Stimulated activated CD8-positive, alpha-beta memory T cell treated with anti-CD3 and anti-CD28 coated beads, Interleukin-2, amount 100 ng/mL, for 48 hours (primary cell): ENCODE results near the gene CIITA.
A peak's percentile ranks its signal among the peaks of the same experiment; 100 is the strongest.
"Not testable (repeated sequence)": the region's sequence is repeated elsewhere in the genome, so short reads cannot be mapped to it uniquely, and the experiment has no call there.

Experiments used
- DNase-seq, 2 donors: peaks; one replicate each; pipeline ENCODE4 v3.0.0-alpha.2; 2020; ENCODE audit warnings: low read depth in 2 of 2

CIITA gene

DNA sequence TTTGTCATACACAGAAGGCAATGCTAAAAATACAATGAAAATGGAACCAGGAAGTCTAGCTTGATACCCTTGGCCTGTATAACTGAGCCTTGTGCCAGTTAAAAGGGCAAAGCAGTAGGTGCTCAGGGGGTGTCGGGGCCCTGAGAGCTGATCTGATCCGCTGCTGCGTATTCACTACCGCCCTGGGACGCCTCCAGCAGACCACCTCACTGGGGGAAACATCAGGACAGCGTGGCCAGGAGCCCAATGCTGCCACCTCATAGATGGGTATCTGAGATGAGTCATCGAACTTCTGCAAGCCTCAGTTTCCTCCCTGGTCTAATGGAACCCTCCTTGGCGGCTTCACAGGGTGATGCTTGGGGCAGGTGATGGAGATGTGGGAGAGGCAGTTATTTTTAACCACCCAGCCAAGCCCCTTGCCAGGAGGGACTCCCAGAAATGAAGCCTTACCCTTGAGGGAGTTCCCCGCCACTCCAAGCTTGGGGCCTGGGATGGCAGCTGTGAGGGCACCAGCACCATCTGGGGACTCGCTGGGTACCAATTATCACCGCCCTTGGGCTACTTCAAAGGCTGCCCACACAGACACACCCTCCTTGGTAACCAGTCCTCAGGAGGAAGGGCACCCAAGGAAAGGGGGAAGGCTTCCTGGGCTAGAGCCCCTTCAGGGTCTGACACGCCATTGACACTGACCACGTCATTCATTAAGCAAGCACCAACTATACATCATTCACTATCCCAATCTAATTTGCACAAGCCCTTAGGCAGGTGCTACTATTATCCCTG, 57.5 kb downstream of the CIITA start:
- DNase-seq = no peak

- no peak for DNase-seq
These were observed 58.4 kb downstream of the CIITA start for GRCh38 chr16:10935226-10935915.

DNA sequence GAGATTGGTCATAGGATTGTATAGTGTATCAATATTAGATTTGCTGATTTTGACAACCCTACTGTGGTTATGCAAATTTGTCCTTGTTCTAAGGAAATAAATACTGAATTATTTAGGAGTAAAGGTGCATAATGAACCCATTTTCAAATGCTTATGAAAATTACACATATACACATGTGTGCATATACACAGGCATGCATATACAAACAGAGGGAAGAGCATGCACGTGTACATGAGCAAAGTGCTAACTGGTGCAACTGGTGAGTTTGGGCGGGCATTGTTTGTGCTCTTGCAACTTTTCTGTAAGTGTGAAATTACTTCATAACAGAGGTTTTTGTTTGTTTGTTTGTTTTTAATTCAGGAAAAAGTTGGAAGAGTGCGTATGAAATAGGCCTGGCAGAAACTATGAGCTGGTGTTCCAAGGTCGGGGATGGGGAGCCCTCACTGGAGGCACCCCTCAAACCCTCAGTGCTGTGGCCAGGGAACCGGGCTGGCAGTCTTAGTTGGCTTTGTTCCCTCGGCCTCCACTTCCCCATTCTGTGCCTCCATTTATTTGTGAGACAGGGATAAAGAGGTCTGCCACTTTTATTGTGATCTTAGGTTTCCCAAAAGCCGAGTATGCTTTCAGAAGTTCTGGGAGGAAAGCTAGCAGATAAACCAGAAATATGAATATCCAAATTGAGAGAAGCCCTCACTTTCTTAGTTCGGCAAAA, 59.4 kb downstream of the CIITA start:
- no peak for DNase-seq

GRCh38 chr16:10937068-10937859, 60.3 kb downstream of the CIITA start:
- DNase-seq = no peak

DNA sequence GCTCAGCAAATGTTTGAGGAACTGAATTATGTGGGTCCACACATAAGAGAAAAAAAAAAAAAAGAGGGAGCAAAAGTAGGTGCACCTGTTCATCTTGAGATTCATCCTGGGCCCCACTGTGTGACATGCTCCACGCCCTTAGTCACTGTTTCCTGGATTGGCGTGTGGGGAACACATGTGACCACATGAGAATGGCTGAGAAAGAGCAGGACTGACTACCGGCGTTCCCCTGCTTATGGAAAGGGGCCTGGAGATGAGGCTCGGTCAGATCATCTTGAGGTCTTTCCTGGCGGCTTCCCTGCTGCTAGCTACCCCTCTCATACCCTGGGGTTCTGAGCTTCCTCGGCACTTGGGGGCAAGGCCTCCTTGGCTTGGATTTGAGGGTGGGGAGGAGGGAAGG, 61.3 kb downstream of the CIITA start:
- no peak for DNase-seq

DNA sequence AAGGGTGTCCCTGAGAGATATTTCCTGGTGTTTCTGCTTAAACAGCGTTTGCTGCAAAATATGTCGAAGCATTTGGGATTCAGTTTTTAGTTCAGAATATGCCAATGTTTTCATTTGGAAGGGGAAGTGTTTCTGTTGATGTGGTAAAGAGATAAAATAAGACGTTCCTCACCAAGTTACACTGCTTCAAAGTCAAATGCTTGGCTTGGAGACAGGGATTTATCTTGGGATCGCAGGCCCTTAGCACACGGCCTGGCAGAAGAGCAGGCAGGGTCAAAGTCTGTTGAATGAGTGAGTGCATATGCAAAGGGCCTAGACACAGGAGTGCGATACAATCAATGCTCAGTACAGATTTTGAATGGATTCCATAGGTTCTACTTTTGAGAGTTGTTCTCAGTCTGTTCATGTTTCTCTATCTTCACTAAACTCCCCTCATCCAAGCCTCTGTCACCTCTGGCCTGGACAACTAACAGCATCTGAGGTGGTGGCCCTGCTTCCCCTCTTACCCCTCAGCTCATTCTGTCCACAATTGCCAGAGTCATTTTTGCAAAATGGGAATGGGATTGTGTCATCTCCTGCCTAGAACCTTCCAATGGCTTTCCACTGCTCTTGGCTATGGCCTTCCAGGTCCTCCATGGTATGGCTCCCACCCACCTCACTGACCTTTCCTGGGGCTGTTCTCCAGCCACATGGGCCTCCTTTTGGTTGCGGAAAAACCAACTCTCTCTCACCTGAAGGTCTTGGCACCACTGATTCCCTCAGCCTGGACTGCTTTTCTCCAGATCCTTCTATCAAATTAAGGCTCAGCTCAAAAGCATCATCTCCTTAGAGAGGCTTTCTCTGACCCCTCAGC, 62.0 kb downstream of the CIITA start:
- no peak for DNase-seq

DNA sequence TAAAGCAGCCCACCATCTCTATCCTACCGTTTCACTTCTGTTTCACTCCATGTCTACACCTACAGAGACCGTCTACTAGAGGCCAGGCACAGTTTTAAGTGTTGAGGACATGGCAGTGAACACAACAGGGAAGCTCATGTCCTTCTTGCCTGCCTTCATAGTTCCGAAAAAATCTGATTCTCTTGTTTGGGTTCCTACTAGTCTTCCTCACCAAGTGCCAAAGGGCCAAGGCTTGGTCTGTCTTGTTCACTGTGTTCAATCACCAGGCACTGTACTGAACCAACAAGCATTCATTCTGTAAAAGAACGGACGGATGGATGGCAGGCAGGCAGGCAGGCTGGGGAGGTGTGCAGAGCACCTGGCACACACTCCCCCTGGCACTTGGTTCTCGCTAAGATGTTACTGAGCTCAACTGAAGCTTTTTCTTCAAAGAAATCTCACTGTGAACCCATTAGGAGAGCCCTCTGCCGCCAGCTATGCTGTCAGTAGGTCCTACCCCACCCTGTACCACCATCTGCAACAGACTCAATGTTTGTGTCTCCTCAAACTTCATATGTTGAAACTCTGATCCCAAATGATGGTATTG, 62.7 kb downstream of the CIITA start:
- DNase-seq = no peak

GRCh38 chr16:10940501-10941079, 63.6 kb downstream of the CIITA start:
- DNase-seq = no peak

GRCh38 chr16:10941127-10941933, 64.3 kb downstream of the CIITA start:
- no peak for DNase-seq

GRCh38 chr16:10941935-10942351, 64.9 kb downstream of the CIITA start:
- not testable (repeated sequence) for DNase-seq

DNA sequence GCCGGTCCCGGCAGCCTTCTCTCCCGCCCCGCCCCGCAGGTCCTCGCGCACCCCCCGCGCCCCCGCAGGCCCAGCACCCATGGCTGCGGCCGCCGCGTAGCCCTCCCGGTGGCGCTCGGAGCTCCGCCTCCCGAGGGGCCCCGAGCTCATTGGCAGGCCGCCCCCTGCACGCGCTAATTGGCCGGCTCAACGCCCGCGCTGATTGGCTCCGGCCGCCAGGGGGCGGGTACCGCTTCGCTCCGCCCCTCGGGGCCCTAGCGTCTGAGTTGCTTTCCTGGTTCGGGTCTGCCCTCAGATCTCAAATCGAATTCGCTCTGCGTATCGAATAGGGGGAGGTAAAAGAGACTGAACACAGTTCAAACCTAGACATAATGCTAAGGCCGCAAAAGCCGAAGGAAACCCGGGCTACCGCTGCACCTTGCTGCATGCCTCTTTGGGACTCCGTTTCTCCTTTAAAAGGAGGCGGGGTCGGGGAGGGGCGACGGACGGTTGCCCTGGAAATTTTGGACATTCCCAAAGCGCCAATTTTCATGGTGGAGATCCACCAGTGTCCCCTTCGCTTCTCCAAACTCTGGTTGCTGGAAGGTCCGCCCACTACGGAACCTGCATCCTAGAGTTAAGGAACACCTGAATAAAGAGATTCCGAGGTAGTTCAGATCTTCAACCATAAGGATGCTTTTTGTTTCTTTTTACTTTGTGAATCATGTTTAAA, 65.5 kb downstream of the CIITA start, which contains the start of gene DEXI:
Gene DEXI, minus strand, starts transcription at position 117 of the 712 bp plus-strand sequence. CDS start 463 bp downstream, outside the sequence.
- peak; percentile 91 to 96 for DNase-seq

DNA sequence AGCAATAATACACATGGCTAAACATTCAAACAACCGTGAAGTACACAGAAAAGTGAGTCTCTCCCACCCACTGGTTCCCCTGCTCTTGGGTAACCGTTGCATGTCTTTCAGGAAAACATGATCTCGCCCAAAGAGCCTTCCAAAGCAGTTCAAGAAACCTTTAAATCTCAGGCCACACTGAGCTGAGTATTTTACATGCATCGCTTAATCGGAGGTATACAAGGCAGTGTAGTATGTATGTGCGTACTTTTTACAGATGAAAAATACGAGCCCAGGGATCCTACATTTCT, 66.0 kb downstream of the CIITA start:
- DNase-seq = no peak

DNA sequence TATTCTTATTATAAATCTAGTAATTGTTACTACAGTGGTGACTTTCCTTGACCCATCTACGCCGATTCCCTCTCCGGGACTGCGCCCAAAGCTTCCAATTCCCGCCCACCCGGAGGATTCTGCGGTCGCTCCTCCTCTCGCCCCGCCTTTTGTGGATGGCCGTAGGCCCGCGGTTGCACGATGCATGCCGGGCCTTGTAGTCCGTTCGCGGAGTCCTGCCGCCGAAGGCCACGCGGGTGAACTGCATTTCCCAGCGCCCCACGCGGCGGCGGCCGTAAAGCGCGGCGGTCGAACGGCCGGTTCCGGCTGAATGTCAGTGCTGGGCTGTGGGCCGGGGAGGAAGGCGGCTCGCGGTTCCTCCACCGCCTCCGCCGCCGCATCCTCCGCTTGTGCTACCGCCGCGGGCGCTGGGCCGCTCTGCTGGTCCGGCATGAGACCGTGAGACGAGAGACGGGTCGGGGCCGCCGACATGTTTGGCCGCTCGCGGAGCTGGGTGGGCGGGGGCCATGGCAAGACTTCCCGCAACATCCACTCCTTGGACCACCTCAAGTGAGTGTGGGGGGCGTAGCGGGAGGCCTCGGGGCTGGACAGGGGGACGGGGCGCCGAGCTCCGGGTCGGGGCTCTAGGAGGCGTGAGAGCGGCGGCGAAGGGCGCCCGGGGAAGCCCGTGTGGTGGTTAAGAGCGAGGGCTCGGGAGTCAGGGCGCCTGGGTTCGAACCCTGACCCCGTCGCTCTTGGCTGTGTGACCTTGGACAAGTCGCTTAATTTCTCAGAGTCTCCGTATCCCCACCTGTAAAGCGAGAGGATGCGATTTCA, 67.5 kb downstream of the CIITA start, which contains the start of gene CLEC16A:
Gene CLEC16A, plus strand, starts transcription at position 316 of the 816 bp plus-strand sequence. Its CDS starts 154 bp downstream, at position 470.
- peak; percentile 92 to 93 for DNase-seq

GRCh38 chr16:10945065-10945787, 68.2 kb downstream of the CIITA start:
- DNase-seq = no peak

- DNase-seq = no peak
These were observed 69.3 kb downstream of the CIITA start for GRCh38 chr16:10946308-10946707.

DNA sequence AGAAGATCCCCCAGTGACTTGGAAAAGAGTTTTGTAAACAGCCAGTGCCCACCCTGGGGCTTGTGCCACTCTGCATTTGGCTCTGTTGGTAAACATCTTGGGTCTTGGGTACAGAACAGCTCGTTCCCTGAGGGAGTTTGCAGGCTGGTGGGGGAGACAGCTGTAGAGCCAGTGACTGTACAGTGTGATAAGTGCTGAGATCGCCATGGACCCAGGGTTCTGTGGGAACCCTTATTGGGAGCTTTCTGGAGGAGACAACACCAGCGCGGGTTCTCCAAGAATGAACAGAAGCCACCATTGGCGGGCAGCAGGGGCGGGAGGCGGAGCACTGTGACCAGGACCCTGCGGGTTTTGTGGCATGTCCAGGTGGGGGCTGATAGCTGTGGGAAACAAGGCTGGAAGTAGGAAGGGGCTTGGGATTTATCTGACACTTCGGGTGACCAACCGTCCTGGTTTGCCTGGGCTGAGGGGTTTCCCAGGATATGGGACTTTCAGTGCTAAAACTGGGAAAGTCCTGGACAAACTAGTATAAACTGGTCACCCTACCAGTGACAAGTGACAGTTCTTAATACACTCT, 70.3 kb downstream of the CIITA start:
- DNase-seq = no peak
